ENCODE measurements around the gene IL23R.
"Not testable (repeated sequence)": the region's sequence is repeated elsewhere in the genome, so short reads cannot be mapped to it uniquely, and the experiment has no call there.

The IL23R gene, protein sequence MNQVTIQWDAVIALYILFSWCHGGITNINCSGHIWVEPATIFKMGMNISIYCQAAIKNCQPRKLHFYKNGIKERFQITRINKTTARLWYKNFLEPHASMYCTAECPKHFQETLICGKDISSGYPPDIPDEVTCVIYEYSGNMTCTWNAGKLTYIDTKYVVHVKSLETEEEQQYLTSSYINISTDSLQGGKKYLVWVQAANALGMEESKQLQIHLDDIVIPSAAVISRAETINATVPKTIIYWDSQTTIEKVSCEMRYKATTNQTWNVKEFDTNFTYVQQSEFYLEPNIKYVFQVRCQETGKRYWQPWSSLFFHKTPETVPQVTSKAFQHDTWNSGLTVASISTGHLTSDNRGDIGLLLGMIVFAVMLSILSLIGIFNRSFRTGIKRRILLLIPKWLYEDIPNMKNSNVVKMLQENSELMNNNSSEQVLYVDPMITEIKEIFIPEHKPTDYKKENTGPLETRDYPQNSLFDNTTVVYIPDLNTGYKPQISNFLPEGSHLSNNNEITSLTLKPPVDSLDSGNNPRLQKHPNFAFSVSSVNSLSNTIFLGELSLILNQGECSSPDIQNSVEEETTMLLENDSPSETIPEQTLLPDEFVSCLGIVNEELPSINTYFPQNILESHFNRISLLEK

DNA sequence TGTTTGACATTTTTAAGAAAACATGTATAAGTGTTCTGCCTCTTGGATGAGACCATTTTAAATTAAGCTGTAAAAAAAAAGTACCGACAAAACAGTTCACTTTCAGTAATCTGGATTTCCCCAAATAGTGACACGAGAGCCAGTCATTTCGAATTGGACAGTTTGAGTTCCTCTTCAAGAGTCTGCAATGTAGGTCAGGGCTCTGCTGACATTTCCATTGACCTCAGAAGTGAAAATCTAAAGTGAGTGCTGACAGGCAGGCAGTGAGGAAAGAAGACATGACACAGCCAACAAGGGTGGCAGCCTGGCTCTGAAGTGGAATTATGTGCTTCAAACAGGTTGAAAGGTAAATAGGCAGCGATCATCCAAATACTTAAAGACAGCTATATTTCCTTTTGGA, at the start of gene IL23R:
Gene IL23R, plus strand, starts transcription at position 259 of the 400 bp plus-strand sequence. CDS start 1,667 bp downstream, outside the sequence.
- no peak for DNase-seq

DNA sequence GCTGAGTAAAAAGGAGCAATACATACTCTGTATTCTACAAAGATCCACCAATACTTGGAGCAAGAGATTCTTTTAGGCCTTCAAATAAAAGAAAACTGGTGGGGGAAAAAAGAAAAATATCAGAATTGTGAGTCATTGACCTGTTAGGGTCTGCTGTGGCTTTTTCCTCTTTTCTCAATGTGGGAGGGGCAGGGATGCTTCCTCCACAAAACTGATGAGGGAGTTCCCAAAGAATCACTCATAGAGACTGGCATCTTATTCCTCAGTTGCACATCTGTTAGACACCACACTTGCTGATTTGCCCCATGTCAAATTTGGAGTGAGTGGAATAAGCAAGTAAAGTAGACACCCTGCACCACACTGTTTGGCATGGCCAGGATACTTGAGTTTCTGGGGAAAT, 48.1 kb upstream of the IL23R start:
- DNase-seq, result no peak

DNA sequence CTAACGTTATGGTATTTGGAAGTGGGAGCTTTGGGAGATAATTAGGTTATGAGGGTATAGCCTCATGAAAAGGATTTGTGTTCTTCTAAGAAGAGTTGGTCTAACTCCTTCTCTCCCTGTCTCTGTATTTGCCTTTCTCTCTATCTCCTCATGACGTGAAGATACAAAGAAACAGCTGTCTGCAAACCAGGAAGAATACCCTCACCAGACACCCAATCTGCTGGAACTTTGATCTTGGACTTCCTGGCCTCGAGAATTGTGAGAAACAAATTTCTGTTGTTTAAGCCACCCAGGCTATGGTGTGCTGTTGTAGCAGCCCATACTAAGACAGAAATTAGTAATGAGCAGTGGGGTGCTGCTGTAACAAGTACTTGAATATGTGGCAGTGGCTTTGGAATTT, 47.6 kb upstream of the IL23R start:
- no peak for DNase-seq

DNA sequence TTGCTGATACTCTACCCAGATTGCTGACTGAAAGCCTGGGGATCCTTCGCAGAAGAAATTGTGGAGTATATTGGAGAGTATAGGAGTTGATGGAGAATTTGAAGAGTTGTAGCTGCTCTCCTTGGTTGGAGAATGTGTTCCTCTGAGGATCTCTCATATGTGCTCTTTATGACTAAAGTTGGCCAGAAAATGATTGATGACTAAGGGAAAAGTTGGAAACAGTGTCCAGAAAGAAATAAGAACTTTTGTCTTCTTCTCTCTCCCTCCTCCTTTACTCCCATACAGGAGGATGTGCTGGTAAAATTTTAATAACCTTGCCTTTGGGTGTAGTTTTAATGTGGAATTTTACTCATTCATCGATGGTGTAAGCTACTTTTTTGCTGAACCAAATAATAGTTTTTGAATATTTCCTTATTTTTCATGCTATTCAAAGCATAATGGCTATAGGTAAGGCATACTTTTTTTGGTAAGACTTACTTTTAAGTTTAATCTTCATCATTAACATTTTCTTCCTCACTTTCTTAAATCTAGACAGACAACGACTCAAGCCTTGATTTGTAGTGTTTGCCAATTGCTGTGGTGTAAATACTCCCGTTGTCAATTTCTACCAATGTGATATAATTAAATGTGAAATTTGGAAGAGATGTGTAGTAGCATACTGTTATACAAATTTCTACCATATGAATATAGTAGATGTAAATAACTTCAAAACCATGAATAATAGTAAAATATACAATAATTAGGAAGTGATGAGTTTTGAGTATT, 45.2 kb upstream of the IL23R start:
- no peak for DNase-seq

DNA sequence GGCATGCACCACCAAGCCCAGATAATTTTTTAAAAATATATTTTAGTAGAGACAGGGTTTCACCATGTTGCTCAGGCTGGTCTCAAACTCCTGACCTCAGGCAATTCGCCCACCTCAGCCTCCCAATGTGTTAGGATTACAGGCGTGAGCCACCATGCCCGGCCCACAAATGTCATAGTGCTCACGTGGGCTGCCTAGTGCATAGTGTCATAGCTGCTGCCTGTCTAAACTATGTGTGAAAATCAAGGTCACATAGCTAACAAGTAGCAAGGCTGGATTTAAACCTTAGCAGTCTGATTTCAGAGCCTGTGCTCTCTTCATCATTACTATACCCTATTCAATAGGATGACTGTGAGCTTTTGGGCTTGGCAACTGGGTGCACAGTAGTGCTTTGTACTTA, 41.8 kb upstream of the IL23R start:
- DNase-seq, result no peak

GRCh38 chr1:67126111-67126746, 40.0 kb upstream of the IL23R start:
- DNase-seq, result no peak

GRCh38 chr1:67126974-67127373, 39.3 kb upstream of the IL23R start:
- DNase-seq, result no peak

GRCh38 chr1:67130673-67131072, 35.6 kb upstream of the IL23R start:
- DNase-seq, result no peak

GRCh38 chr1:67133177-67133576, 33.1 kb upstream of the IL23R start:
- DNase-seq, result no peak

GRCh38 chr1:67134695-67135094, 31.6 kb upstream of the IL23R start, which contains the start of gene C1orf141:
C1orf141 (minus strand) TSS chr1:67134970; CDS start chr1:67127240, 7,730 bp downstream.
- DNase-seq, result no peak

DNA sequence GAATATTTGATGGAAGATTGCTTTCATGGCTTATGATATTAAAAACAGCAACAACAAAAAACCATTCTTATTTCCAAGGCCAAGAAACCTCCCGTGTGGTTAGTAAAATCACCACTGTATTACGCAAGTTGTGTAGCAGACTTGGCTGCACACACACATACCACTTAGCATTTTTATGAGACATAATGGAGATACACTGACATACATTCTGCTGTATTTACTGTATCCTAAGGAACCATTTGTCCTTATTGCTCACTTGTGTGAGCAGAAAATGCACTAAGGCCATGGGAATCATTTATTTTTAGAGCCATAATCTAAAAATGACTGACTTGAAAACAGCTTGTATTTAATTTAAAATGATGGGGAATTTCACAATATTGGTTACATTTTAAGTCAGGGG, 30.9 kb upstream of the IL23R start:
- no peak for DNase-seq

GRCh38 chr1:67137307-67137753, 28.9 kb upstream of the IL23R start:
- DNase-seq, result no peak

GRCh38 chr1:67138813-67139499, 27.3 kb upstream of the IL23R start:
- no peak for DNase-seq

DNA sequence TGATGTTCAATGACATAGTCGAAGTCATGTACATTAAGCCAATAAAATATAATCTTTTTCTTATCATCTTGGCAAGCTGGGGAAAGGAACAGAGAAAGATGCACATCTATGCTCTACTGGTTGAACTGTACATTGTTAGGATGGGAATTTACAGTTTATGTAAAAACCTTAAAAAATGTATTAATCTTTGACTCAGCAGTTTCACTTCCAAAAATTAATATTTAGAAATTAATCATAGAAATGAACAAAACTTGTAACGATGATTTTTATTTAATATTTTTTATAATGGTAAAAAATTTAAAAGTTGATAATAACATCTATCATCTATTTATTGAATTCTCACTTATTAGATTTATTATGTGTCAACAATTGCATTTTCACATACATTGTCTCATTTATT, 25.8 kb upstream of the IL23R start:
- no peak for DNase-seq

- DNase-seq, result not testable (repeated sequence)
These were observed 24.4 kb upstream of the IL23R start for GRCh38 chr1:67141832-67142231.

- DNase-seq, result no peak
These were observed 23.3 kb upstream of the IL23R start for GRCh38 chr1:67142931-67143330.

GRCh38 chr1:67143966-67144365, 22.3 kb upstream of the IL23R start:
- DNase-seq, result no peak

GRCh38 chr1:67144696-67145095, 21.6 kb upstream of the IL23R start:
- no peak for DNase-seq

- DNase-seq, result no peak
These were observed 20.2 kb upstream of the IL23R start for GRCh38 chr1:67146101-67146500.

GRCh38 chr1:67146539-67146938, 19.7 kb upstream of the IL23R start:
- DNase-seq, result no peak

- not testable (repeated sequence) for DNase-seq
These were observed 18.3 kb upstream of the IL23R start for GRCh38 chr1:67147973-67148372.

DNA sequence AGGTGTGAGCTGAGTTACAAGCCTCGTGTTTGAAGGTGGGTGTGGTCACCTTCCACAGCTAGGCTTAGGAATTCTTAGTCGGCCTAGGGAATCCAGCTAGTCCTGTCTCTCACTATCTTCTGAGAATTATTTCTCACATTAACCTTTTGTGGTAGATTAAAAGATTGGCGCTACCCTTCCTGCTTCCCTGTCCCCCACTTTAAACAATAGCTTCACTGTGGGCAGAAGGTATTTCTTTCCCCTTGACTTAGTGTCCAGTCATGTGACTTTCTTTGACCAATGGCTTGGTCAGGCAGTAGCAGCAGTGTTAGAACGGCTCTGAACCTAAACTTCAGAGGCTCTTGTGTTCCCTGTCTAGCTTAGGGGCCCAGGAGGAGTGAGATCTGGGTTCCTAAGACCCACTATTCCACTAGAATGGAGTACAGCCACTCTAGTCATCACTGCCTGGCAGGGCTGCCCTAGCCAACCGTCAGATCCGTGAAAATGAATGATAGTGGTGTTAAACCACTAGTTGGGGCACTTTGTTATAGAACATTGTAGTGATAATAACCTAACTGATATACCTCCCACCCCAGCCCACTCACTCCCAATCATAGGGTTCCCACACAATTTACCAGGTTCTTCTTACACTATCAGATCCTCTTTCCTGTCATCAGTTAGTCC, 17.6 kb upstream of the IL23R start:
- DNase-seq, result no peak

All from DMS79 treated with DMSO at 0.1 percent for 48 hours (cell line).